ENCODE results near the gene SUCLG2.

Gene SUCLG2

DNA sequence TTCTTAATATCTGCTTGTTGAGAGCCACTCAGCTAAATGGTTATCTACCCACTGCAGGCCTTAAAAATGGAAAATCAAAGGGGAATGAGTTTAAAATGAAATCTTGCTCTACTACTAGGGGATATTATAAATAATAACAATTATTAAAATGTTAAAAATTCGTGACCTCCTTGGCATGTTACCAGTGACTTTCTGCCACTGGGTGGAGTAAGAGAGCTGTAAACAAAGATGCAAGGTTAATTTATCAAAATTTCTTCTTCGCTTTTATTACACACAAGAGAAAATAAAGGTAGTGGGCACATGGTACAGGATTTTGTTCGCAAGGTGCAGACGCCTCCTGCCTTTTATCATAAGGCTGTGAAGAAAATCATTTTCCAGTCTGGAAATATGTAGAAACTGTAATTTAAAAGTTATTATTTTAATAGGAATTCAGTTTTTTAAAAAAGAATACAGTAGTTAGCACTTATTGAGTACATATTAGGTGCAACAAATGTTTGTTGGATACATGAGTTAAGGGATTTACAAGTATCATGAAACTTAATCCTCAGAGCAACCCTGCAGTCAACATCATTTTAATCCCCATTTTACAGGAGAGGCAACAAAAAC lies 272.6 kb downstream of the SUCLG2 start:
- DNase-seq = peak in 10 of 42 donors; percentile 11 to 64 (median 26)
- intact Hi-C loops (cut with DNase I) = loop anchor here (5.0 kb wide), 1 partner anchor 1496 kb away; no protein-coding TSS in a partner anchor

DNA sequence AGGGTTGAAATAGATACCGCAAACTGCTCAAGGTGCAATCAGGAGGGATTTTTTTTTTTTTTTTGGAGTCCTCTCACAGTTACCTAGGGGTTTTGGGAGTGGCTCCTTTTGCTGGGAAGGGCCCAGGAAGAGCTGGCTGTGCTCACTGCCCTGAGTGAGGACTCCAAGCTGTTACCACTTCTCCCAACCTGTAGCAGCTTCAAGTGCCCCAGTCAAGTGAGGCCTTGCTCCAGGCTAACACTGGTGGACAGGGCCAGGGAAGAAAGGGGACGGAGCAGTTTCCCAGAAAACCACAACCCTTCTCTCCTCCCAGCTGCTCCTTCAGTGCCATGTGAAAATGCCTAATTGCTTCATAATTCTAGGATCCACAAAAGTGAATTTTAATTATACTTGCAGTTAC lies 274.3 kb downstream of the SUCLG2 start:
- no peak for DNase-seq
- intact Hi-C loops (cut with DNase I) = loop anchor here (5.0 kb wide), 1 partner anchor 1497 kb away; no protein-coding TSS in a partner anchor

DNA sequence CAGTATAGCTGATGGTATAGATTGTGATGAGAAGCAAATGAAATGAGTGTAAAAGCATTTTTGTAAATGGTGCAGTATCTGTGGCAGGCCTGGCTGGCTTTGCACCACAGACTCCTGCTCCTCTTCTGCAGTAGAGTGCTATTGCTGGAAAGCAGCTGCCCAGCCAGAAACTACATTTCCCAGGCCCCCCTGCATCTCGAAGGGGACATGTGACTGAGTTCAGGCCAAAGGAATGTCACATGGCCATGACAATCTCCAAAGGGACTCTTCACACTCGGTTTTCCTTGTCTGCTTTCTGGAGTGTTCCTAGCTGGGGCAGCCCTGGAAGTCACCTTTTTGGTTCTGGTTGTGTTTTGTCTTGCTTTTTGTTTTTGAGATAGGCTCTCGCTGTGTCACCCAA lies 277.1 kb downstream of the SUCLG2 start:
- intact Hi-C loops (cut with DNase I) = no loop called here
- peak in 2 of 42 donors; percentile 11 for DNase-seq

DNA sequence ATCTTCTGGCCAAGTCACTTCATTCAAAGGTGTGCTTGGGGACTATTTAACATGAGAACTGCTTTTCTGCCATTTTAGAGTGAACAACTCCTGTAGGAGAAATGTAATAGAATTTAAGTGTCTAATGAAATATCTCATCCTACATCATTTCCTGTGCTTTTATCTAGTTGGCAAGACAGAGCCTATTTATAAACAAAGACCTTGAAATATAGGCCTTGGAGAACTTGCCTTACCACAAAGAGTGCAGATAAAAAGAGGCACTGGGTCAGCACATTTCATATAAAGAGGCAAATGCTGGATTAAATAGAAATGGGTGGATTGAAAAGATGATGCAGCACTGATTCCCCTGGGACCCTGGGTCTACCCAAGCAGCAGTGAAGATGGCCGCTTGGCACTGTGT lies 278.0 kb downstream of the SUCLG2 start:
- intact Hi-C loops (cut with DNase I) = no loop called here
- no peak for DNase-seq

DNA sequence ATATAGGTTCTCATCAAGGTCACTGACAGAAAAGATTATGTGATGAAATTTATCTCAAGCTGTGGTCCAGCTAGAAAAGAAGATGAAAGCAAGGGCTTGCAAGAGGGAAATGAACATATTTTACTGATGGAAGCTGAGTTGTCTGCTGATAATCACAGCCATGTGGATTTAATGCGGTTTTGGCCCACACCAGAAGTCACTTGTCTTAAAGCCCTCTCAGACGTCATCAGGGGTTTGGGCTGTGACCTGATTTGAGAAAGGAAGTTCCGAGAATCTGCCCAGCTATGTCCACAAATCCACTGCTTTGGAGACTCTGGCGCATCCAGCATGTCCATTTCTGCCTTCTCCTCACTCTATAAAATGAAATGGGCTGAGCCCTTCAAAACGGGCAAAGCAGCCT lies 278.4 kb downstream of the SUCLG2 start:
- no peak for DNase-seq
- intact Hi-C loops (cut with DNase I) = no loop called here

DNA sequence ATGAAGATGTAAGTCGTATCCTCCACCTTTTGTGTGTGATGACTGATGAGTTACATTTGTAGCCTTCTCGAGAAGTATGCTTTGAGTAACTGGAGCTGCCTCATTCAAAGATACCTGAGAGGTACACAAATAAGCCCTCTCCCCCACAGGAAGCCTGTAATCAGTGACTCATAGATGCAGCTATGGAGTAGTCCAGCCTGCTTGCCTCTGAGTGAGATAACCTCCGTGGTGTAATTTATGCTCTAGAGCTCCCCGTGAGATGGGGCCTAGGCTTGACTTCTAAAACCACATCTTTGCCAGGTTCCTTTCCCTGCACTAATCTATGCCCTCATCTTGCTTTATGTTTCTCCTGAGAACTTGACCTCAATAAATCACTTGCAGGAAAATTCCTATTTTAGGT lies 291.7 kb downstream of the SUCLG2 start:
- intact Hi-C loops (cut with DNase I) = no loop called here
- no peak for DNase-seq

DNA sequence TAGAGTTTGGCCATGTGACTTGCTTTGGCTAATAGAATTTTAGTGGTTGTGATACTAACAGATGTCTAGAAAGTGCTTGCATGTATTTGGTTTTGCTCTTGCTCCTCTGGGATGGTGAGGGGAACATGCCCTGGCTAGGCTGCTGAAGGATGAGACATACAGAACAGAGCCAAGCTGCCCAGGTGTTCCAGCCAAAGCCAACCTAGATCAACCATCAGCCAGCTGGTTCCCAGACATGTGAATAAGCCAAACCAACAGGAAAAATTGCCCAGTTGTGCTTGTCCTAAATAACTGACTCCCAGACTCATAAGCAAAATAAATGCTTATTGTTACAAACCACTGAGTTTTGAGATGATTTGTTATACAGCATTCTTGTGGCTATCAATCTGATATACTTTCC lies 292.6 kb downstream of the SUCLG2 start:
- DNase-seq = no peak
- intact Hi-C loops (cut with DNase I) = no loop called here

DNA sequence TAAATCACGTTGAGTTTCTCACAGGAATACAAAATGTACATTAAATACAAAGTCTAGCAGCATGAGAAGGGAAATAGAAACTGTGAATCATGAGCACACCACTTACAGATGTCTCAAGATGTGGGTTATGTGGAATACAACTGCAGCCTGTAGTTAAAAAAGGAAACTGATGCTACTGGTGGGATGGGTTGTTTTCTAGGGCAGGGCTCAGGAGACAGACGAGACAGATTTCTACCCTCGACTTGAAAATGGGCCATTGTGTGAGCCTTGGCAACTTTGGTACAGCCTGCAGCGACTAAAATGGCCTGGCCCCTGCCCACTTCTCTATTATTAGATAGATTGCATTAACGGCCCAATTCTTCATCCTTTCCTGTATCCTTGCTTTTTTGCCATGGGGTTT lies 293.1 kb downstream of the SUCLG2 start:
- intact Hi-C loops (cut with DNase I) = no loop called here
- no peak for DNase-seq

DNA sequence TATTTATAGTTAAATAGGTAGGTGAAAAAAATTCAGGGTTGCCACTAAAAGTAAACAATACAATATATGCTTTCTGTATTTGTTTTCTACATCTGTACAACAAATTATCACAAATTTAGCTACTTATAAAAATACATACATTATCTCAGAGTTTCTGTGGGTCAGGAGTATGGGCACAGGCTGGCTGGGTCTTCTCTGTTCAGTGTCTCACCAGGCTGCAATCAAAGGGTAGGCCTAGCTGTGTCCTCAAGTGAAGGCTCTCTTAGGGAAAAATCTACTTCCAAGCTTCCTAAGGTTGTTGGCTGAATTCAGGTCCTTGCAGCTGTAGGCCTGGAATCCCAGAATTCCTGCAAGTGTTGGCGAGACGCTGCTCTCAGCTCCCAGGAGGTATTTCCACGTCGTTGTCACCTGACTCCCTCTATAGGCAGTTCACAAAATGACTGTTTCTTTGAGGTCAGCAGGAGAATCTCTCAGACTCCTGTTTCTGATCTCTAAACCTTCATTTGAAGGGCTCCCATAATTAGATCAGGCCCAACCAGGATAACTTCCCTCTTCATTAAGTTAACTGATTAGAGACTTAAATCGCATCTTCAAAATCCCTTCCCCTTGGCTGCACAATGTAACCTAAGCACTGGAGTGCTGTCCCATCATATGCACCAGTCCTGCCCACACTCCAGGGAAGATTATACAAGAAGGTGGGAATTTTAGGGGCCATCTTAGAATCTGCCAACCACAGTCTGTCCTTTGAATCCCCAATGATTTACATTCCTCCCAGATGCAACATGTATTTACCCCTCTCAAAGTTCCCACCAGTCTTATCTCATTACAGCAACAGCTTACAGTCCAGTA lies 296.6 kb downstream of the SUCLG2 start:
- intact Hi-C loops (cut with DNase I) = no loop called here
- DNase-seq = peak in 6 of 42 donors; percentile 3 to 20 (median 10)

DNA sequence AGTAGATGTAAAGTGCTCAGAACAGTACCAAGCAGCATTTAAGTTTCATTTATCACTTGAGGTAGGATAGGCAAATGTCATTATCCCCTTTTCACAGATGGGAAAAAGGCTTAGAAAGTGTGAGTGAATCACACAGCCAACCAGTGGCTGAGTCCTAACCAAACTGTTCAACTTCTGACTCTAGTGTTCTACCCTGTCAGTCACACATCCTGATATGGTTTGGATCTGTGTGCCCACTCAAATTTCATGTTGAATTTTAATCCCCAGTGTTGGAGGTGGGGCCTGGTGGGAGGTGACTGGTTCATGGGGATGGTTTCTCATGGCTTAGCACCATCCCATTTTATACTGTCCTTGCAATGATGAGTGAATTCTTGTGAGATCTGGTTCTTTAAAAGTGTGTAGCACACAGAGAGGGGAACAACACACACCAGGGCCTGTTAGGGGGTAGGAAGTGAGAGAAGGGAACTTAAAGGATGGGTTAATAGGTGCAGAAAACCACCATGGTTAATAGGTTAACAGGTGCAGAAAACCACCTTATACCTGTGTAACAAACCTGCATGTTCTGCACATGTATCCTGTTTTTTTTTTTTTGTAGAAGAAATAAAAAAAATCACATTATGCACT lies 304.7 kb downstream of the SUCLG2 start:
- intact Hi-C loops (cut with DNase I) = no loop called here
- peak in 31 of 42 donors; percentile 3 to 75 (median 34) for DNase-seq

DNA sequence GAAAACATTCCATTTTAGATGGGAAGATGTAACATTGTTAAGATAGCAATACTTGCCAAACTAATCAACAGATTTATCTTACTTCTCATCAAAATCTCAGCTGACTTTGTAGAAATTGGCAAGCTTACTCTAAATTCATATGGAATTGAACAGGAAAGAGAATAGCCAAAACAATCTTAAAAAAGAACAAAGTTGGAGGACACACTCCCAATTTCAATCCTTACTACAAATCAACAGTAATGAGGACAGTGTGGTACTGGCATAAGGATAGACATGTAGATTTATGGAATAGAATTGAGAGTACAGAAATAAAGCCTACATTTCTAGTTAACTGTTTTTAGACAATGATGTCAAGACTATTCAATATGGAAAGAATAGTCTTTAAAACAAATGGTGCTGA lies 308.3 kb downstream of the SUCLG2 start:
- intact Hi-C loops (cut with DNase I) = no loop called here
- DNase-seq = no peak

DNA sequence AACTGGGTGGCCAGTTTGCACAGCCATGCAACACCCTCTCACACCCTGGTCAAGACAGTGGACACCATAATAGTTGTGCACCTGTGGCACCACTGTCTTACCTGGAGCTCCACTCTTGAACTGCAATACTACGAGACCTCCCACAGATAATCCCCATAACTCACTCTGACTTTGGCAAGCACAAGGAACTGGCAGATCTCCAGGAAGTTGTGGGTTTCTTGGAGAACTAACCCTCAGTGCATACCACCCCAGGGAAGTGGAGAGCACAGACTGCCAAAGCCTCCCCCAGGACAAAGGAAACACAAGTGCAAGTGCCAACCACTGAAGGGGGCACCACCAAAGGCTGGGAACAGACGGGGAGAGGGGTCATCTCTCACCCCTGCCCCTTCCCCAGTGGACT lies 318.6 kb downstream of the SUCLG2 start:
- DNase-seq = peak in 8 of 42 donors; percentile 4 to 24 (median 9)
- intact Hi-C loops (cut with DNase I) = no loop called here

DNA sequence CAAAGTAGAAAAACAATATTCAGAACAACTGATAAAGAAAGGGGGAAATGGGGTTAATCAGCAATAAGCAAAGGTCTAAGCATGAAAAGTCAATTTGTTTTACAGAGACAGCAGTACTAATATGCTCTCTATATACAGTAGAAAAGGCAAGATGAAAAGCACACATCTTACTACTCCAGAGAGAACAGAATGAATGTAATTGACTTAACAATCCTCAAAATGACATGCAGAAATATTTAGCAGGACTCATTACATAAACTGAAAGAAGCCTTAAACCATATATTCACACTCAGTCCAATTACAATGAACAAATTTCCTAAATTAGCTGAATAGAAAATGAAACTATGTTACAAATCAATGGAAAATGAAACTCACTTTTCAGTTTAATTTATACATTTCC lies 319.8 kb downstream of the SUCLG2 start:
- DNase-seq = no peak
- intact Hi-C loops (cut with DNase I) = no loop called here

DNA sequence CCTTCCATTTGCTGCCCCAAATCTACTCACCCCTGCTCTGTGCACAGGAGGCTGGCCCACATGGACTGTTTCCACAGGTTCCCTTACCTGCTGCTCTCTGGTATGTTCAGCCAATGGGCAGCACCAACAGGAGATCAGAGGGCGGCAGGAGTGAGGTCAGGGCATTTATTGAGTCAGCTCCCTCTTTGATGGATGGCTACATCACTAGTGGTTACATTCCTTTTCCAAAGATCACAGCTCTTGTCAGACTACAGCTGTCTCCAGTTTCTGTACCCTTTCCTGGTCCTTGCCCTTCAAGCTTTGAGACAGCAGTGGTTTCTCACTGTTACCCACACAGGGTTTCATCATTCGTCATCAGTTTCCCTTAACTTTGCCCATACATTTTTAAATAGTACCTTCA lies 325.1 kb downstream of the SUCLG2 start:
- intact Hi-C loops (cut with DNase I) = no loop called here
- no peak for DNase-seq

DNA sequence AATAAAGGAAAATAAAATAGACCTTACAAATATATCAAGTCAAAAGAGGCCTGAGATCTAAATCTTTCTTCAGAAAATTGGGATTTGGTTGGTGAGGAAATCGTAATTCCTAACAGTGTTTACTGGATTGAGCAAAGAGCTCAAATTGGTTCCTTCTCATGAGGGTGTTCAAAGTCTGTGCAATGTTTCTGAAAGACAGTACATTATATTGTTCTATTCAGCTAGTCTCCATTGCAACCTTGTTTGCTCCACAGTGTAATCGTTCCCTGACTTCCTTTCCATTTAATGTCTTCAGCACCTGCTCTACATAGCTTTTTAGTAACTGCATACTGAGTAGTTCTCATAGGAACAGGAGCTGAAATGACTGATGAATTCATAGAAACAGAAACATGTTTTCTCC lies 326.8 kb downstream of the SUCLG2 start:
- intact Hi-C loops (cut with DNase I) = no loop called here
- no peak for DNase-seq

DNA sequence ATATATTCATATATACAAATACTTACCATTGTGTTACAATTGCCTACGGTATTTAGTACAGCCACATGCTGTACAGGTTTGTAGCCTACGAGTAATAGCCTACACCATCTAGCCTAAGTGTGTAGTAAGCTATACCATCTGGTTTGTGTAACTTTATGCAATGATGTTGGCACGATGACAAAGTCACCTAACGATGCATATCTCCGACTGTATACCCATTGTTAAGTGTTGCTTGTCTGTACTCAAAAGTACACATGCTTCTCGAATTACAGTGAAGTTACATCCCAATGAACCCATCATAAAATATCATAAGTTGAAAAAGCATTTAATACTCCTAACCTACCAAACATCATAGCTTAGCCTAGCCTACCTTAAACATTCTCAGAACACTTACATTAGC lies 329.2 kb downstream of the SUCLG2 start:
- no peak for DNase-seq

More for the DNA sequence above, 329.2 kb downstream of the SUCLG2 start:
- intact Hi-C loops (cut with DNase I) = no loop called here

All from head of caudate nucleus (tissue), 42 donors.